T-helper 1 cell treated with Interleukin-12 subunit alpha and Interleukin-12 subunit beta and Interleukin-4 antibody, amounts not matched to agents 30 ng/mL and 1 ng/mL, for 36 hours (primary cell): ENCODE results near the gene MATR3. TPM values are rescaled to one million over a fixed set of nuclear protein-coding genes. Genes with fewer than 3 reads are reported as not detected.

Experiments
- intact Hi-C: fragments of 100-400 bp; cut with micrococcal nuclease; formaldehyde crosslinking; loops from one replicate; pipeline ENCODE4 v1.15.1; 2024
- total RNA-seq: library from RNA; stranded (reverse); gene quantifications from 2 replicates; pipeline ENCODE4 v1.2.3, GENCODE V29; 2022

Gene MATR3, protein sequence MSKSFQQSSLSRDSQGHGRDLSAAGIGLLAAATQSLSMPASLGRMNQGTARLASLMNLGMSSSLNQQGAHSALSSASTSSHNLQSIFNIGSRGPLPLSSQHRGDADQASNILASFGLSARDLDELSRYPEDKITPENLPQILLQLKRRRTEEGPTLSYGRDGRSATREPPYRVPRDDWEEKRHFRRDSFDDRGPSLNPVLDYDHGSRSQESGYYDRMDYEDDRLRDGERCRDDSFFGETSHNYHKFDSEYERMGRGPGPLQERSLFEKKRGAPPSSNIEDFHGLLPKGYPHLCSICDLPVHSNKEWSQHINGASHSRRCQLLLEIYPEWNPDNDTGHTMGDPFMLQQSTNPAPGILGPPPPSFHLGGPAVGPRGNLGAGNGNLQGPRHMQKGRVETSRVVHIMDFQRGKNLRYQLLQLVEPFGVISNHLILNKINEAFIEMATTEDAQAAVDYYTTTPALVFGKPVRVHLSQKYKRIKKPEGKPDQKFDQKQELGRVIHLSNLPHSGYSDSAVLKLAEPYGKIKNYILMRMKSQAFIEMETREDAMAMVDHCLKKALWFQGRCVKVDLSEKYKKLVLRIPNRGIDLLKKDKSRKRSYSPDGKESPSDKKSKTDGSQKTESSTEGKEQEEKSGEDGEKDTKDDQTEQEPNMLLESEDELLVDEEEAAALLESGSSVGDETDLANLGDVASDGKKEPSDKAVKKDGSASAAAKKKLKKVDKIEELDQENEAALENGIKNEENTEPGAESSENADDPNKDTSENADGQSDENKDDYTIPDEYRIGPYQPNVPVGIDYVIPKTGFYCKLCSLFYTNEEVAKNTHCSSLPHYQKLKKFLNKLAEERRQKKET
- 229 and 245 TPM in 2 replicates for total RNA-seq

DNA sequence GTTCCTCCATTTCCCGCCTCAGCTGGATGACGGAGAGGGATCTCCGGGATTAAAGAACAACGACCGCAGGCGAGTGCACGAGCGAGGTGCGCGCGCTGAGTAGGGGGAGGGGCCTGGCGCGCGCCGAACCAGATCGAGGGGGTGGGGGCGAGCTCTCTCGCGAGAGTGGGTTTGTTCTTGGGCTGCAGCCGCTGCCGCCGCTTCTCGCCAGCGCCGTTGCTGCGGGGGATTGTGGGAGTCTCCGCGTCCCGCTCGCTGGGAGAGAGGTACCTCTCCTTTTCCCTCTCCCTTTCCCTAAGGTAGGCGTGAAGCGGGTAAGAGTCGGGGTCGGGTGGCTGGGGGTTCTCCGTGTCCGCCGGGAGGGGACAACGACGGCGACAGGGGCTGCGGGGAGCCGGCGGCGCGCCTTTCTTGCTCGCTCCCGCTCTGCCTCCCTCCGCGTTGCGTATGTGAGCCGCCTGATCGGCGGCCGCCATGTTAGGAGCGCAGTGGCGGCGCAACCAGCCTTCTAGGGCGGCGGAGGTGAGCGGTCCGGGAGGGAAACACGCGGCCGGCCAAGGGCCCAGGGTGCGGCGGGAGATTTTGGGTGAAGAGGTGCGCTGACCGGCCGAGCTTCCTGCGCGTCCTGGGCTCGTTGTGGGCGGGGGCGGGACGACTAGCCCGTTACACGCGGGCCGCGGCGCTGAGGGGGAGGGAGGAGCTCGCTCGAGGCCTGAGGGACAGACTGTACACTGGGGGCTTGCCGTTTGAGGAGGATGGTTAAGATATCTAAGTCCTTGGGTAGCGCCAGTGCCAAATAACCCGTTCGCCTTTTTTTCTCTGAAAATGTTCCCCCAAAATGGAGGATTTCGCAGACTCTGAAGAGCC lies at the start of gene MATR3:
TSS of gene MATR3 (plus strand) at position 234 of the 867 bp plus-strand sequence. CDS start 13,676 bp downstream, outside the sequence.
- intact Hi-C loops = loop anchor here (1.0 to 10.0 kb wide), 17 partner anchors 19 to 1541 kb away; partner anchors contain the start of genes ANKHD1, CDC25C, ETF1 and HNRNPA0

DNA sequence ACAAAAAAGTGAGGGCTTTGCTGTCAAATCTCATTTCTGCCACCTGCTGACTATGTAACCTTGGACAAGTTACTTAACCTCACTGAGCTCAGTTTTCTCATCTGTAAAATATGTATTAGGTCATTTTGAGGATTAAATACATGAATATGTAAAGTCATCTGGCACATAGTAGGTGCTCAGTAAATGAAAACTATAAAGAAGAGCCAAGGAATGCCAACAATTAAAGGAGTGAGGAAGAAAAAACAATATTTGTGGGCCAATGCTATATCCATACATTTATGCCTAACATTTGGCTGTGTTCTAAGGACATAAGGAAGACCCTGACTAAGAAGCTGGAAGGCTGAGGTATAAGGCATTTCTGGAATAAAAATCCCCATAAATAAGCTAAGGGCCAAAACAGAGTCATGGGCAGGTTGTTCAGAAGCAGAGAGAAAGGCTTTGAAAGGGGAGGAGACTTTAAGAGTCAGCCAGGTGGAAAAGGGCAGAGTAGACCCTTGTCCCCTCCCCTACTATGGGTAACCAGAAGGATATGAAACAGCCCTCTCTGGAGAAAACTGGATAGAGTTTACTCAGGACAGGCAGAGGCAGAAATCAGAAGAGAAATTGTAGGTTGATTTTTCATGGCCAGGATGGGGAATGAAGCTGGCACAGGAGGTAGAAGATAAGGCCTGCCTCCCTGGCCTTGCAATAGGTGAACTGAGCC lies 47.8 kb upstream of the MATR3 start:
- intact Hi-C loops = no loop called here

DNA sequence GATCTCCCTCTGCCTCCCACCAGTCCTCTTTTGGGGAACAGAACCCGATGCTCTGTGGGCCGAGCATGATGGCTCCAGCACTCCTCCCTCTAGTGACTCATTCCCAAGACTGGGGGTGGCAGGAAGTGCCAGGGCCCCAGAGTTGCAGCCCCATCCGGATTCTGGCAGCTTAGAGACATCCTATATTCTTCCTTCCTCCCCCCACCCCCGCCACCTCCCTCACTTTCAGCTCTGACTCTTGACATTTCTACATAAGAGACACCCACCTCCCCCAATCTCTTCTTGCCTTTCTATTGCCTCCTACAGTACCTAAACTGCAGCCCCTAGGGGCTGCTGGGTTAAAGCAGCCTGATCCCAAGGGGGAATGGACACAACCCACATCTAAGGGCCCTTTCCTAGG lies 47.1 kb upstream of the MATR3 start:
- intact Hi-C loops = no loop called here

DNA sequence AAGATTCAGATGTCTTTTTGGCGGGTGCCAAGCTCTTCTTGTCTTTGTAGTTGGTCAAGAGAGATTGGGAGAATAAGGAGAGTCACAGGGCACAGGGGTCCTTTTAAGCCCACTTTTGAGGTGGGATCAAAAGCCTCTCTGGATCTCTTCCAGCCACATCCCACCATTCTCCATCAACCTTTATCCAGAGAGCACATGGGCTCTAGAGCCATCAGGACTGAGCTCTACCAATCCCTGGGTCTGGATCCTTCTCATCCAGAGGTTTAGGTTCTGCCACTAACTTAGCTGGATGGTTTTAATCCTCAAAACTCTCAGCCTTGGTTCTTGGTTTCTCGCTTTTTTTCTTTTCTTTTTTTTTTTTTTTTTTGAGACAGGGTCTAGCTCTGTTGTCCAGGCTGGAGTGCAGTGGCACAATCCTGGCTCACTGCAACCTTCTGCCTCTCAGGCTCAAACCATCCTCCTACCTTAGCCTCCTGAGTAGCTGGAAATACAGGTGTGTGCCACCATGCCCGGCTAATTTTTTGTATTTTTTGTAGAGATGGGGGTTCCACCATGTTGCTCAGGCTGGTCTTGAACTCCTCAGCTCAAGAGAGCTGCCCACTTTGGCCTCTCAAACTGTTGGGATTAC lies 44.6 kb upstream of the MATR3 start:
- intact Hi-C loops = no loop called here

DNA sequence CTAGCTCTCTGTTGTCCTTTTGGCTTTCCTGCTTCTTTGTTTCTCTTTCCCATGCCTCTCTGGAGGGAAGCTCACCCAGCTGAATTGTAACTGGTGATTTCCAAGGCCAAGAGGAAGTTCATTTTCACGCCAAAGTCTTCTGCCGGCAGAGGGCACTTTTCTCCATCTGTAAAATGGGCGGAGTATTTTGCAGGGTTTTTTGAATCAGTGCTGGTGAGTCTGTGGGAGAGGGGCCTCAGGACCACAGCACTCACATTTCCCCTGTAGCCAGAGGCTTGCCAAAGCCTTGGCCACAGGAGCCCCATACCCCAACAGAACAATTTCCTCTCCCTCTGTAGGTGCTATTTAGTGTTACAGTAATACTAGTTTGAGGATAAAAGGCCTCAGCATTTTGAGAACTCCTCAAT lies 42.3 kb upstream of the MATR3 start:
- intact Hi-C loops = loop anchor here (1.0 kb wide), 2 partner anchors 90 to 142 kb away; partner anchors contain the start of gene PAIP2

DNA sequence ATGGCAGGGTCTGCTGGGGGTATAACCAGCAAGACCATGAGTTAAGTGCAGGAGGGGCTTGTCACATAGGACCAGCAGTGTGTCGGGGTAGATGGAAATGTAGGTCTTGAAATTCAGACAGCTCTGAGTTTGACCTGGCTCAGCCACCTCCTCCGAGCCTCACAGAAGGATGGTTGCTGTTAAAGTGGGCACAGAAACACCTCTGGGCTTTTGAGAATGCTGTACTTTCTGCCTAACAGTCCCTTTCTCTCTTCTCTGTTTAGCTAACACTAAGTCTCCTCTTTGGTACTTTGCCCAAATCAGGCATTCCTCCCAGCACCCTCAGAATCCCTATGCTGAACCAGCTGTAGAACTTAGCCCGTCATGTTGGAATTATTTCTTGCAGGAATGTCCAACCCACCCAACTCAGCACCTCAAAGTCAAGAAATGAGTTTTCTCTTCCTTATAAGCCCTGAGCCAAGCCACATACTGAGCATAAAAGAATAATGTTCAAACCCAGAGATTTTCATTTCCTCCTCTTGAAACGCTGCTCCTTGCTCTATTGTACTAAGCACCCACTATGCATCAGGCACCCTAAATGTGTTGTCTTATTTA lies 41.7 kb upstream of the MATR3 start:
- intact Hi-C loops = loop anchor here (1.0 kb wide), 2 partner anchors 90 to 142 kb away; partner anchors contain the start of gene PAIP2

DNA sequence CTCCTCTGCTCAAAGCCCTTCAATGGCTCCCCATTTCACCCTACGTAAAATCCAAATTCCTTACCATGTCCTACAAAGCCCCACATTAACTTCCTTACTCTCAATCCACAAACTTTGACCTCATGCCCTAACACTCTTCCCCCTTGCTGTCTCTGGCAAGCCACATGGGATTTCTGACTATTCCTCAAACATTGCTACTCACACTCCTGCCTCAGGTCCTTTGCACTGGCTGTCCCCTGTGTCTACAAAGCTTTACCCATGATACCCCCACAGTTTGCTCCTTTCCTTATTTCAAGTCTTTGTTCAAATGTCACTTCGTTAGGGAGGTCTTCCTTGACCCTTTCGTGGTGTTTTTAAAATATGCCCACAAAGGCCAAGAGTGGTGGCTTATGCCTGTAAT lies 40.4 kb upstream of the MATR3 start:
- intact Hi-C loops = no loop called here

DNA sequence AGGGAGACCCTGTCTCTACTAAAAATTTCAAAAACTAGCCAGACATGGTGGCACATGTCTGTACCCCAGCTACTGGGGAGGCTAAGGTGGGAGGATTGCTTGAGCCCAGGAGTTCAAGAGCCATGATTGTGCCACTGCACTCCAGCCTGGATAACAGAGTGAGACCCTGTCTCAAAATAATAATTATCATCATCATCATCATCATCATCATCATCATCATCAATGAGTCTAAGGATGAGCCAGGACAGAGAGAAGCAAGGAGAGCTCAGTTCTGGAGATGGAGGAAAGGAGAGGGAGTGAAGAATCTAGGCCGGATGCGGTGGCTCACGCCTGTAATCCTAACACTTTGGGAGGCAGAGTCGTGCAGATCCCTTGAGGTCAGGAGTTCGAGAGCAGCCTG lies 36.7 kb upstream of the MATR3 start:
- intact Hi-C loops = no loop called here

DNA sequence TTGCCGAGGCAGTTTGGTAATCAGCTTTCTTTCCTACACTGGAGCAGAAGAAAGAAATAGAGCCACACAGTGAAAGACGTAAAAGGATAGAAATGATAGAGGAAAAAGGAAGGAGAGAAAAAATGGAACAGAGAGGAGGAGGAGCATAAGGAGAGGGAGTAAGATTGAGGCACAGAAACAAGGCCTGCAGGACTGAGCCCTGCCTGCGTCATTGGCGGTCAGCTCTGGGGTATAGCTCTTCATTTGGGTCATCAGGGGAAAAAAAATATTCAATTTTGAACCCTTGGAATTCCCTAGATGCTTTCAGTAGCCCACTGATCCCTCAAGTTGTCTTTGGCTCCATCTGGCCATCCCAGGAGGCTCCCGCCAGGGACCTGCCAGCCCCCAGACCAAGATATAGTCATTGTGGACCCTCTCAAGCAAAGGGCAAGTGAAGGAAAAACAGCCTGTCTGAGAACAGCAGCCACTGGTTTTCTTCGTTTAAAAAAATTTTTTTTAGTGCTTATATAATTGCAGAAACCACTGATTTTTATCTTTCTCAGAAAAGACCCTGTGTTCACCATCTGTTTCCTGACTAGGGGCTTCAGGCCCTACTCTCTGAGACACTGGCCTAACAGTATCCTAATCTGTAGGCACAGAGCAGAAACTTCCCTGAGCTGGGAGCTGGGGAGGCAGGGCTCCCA lies 31.3 kb upstream of the MATR3 start:
- intact Hi-C loops = loop anchor here (1.0 kb wide), 4 partner anchors 437 to 683 kb away; no protein-coding TSS in a partner anchor

DNA sequence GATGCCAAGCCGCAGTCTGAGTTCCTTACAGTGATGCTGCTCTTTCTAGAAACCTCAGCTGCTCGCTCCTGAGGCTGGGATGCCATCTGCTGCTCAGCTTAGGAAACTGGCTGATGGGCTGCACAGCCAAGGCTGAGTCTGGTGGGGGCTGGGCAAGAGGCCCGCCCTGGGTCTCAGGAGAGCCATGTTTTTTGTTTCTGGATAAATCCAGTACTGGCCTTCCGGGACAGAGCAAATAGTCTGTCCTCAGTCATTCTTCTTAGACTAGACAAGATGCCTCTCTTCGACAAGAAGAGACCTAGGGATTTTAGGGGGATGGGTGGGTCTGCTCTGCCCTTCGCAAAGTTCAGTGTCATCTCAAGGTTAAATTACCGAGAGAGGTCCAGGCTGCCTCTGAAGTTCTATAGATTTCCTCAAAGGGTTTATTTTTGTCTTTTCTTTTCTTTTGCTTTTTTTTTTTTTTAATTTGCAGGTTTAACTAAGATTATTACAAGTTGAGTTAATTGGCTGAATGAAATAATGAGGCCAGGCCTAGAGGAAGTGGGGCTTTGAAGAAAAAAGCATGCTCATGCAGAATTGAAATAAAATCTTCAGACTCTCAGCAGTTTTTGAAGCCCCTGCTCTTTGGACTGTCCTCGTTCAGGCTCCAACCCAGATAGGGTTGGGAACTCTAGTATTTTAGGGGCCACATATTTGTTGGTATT lies 30.6 kb upstream of the MATR3 start:
- intact Hi-C loops = loop anchor here (1.0 kb wide), 4 partner anchors 438 to 684 kb away; no protein-coding TSS in a partner anchor

DNA sequence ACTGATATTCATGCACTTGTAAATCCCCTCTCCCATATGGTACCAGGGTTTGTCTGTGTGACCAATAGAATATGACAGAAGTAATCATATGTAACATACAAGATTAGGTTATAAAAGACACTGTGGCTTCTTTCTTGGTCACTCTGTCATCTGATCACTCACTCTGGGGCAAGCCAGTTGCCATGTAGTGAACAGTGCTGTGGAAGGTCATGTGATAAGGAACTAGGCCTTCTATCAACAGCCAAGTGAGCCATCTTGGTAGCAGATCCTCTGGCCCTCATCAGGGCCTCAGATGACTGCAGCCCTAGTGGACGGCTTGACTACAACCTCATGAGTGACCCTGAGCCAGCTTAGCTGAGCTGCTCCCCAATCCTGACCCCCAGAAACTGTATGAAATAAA lies 30.0 kb upstream of the MATR3 start:
- intact Hi-C loops = no loop called here

DNA sequence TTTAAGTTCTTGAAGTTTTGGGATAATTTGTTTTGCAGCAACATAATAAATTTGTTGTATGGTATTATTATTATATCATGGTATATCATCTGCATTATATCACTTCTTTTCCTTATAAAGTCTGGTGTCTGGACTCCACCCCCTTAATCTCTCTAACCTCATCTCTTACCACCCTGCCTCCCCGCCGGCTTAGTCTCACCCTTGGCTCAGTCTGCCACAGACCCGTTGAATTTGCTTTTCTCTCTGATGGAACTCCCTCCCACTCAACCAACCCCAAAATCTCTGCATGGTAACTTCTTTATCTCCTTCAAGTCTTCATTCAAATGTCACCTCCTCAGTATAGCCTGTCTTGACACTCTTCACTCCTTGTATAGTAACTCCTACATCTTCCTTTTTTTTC lies 29.6 kb upstream of the MATR3 start:
- intact Hi-C loops = no loop called here

DNA sequence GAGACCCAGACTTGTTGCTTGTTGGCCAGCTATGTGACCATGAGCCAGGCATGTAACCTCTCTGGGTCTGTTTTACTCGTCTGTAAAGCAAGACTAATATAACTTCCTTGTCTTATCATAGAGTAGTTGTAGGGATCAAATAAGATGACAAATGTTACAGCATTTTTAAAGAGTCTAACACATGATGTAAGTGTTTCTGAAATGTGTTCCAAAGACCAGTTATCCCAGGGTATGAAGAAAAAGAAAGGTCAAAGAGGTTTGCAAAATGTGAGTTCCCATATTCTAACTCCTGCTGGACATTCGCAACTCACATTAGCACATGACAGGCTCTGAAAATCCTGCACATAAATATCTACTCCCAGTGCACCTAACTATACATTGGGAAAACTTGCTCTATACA lies 28.5 kb upstream of the MATR3 start:
- intact Hi-C loops = no loop called here

DNA sequence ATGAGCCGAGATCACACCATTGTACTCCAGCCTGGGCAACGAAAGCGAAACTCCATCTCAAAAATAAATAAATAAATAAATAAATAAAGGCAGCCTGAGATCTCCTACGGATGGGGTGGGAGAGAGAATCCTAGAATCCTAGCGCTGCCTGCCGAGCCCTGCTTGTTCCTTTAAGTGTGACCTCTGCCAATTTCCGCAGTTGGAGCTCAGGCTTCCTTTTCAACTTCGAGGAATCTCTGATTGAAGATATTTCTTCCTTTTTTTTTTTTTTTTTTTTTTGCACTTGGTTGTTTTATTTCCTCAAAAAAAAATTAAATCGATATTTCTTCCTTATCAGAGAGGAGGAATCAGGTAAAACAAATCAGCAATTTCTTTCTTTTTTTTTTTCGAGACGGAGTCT lies 27.3 kb upstream of the MATR3 start:
- intact Hi-C loops = no loop called here

DNA sequence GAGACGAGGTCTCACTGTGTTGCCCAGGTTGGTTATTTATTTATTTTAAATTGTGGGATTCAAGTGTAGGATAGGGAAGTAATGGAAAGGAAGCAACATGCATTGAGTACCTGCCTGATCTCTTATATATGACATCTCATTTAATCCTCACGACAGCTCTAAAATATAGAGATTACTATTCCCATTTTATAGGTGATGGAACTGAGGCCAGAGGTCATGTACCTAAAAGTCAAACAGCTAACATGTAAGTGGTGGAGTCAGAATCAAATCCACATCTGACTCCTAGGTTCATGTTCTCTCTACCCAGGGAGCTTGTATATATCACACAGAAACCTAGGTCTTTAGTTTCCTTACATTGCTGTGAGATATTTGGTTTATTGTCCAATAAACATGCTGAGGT lies 26.1 kb upstream of the MATR3 start:
- intact Hi-C loops = no loop called here

DNA sequence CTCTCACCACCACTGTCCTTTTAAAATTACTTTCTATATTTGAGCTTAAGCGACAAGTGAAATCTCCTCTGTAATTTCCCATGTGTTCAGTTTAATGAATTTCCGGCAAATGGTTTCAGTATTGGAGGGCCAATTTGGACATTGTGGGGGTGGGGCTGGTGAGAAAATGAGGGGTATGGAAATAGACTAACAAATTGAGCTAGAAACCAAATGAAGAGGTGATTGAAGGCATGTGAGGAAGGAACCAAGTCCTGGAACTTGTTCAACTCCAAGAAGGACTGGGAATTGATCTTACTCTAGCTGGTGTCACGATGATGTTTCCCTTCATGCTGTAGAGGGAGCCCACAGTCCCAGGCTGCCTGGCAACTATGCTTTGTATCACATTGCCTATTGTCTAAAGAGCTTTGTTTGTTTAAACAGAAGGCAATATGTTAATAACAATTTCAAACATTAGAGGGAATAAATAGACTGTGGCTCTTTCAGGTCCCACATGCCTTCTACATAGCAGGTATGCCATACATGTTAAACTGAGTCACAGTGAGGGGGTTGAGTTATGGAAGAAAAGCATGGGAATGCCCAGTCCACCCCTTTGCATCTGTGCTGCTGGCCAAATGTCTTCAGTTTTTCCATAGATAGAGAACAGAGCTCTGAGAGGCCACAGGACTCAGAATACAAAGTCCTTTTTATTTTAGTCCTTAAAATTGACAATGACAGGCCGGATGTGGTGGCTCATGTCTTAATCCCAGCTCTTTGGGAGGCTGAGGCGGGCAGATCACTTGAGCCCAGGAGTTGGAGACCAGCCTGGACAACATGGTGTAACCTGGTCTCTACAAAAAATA lies 25.0 kb upstream of the MATR3 start:
- intact Hi-C loops = no loop called here

DNA sequence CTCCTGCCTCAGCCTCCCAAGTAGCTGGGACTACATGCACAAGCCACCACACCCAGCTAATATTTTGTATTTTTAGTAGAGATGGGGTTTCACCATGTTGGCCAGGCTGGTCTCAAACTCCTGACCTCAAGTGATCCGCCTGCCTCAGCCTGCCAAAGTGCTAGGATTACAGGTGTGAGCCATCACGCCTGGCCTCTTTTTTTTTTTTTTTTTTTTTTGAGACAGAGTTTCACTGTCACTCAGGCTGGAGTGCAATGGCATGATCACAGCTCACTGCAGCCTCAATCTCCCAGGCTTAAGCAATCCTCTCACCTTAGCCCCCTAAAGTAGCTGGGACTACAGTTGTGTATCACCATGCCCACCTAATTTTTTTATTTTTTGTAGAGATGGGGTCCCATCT lies 22.8 kb upstream of the MATR3 start:
- intact Hi-C loops = loop anchor here (5.0 to 10.0 kb wide), 3 partner anchors 618 to 1096 kb away; partner anchors contain the start of genes BRD8, CDC23 and KIF20A
